HG03520 (cell line): ENCODE results near the gene ANO1.

Source experiments
- ATAC-seq: cut with Tn5 transposase; IDR thresholded peaks from one replicate; pipeline ENCODE4 v1.9.1; 2021; ENCODE audit warnings: mild to moderate bottlenecking, moderate library complexity; ENCODE audit not compliant: unreplicated experiment

ANO1 gene

GRCh38 chr11:70072461-70072860 is 5.7 kb upstream of the ANO1 start:
- no peak for ATAC-seq

- no peak for ATAC-seq
These were observed 5.0 kb upstream of the ANO1 start for GRCh38 chr11:70072861-70073755.

DNA sequence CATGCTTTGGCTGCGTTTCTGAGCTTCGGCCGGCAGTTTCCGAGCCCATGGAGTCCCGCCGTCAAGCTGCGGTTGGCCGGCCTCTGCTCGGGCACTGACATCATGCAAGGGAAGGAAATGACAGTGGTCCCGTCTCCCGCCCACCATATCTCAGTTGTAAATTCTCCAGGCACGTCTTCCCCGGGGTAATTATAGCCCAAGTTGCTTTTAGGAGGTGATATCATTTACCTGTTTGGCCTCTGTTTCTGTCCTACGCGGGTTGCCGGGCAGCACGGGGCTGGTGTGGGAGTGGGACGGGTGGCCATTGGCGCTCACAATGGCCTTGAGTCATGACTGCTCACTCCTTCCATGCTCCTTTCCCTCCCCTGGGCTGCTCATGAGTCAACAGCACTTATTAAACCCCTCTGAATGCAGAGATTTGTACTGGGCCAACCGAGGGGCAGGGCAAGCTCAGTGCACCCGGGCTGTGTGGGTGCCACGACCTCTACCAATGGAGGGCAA is 4.2 kb upstream of the ANO1 start:
- no peak for ATAC-seq

GRCh38 chr11:70074746-70075145 is 3.4 kb upstream of the ANO1 start:
- ATAC-seq, result no peak

DNA sequence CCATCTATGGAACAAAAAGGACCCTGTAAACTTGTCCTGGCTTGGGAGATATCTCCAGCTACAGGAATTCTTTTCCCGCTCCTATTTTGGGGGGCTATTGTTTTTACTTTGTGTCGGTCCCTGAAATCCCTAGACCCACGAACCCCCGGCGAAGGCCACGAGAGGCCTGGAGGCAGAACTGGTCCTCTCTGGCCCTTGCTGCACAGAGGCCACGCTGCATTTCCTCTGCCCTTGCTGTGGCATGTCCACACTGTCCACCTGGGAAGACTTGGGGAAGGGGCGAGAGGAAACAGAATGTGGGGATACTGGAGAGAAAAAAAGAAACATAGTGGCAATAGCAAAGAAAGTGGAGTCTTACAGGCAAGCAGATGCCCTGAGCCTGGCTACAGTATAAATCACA is 2.3 kb upstream of the ANO1 start:
- no peak for ATAC-seq

GRCh38 chr11:70076461-70076931 is 1.6 kb upstream of the ANO1 start:
- ATAC-seq, result no peak

GRCh38 chr11:70077411-70078094 is 564 bp upstream of the ANO1 start:
- ATAC-seq, result no peak

GRCh38 chr11:70078781-70079616 is 882 bp downstream of the ANO1 start:
- ATAC-seq, result no peak

GRCh38 chr11:70079691-70080090 is 1.6 kb downstream of the ANO1 start:
- ATAC-seq, result no peak

DNA sequence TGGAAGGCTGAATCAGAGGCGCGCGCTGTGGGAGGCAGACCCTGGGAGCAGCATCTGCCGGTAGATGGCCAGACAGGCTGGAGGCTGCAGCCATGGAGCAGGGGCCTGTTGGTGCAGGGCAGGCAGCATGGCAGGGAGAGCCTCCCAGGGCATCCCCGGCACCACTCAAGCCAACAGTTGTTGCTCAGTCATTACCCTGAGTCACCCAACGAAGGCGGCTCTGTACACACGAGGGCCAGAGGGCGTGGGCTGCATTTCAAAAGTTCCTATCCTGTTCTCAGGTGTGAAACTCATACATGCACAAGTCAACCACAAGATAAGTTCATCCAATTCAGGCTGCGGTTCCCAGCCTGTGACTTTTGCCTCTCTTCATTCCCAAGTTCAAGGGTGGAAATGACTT is 2.6 kb downstream of the ANO1 start:
- no peak for ATAC-seq

DNA sequence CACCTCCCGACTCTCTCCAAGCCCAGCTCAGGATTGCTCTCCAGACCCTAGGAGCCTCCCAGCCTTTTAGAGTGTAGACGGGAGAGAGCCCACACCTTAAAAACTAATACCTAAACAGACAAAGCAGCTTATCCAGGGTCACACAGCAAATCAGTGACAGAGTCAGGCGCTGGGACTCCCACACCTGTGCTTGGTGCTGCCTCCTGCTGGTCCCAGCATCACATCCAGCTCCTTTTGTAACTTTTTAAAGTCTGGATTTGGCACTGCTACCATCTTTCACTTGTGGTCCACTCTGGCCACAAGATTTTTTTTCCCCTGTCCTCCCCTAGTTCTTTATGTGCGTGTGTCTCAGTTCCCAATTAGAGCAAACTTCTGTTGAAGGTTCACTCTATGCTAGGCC is 4.7 kb downstream of the ANO1 start:
- ATAC-seq, result no peak

- no peak for ATAC-seq
These were observed 6.2 kb downstream of the ANO1 start for GRCh38 chr11:70084046-70084984.

DNA sequence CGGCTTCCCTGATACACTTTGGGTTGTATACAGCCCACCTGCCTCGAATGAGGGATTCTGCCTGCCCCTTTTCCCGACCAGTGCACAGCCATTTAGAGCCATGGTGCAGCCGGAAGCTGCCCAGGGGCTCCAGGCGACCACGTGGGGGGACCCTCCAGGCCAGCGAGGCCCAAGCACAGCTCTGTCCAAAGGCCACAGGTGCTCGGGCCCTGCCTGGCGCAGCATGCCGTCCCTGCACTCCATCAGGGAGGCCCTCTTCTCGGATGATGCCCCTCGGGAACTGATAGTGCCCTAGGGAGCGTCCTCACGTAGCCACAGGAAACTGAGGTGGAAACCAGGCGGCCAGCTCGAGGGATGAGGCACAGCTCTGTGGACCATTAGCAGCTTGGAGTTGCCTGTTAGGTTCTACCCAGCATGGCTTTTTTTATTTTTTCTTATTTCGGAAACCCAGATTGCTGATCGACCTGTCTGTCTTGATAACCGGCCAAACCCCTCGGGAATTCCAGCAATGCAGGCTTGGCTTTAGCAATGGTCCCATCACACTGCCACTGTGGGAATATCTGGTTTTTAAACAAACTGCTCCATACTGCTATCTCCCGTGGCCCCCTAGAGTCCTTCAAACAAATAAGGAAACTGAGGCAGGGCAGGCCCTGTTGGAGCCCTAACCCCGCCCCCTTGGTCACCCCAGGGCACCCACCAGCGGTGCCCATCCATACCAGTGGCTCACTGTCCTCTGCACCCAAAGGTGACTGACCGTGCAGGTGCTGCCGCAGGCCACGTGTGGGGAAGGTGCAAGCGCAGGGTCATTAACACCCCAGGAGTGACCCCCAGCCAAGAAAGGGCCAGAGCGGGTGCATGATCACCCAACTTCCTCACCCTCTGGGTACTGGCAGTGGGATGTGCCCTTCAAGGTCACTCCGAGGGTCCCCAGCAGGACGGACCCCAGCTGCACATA is 8.0 kb downstream of the ANO1 start:
- no peak for ATAC-seq

DNA sequence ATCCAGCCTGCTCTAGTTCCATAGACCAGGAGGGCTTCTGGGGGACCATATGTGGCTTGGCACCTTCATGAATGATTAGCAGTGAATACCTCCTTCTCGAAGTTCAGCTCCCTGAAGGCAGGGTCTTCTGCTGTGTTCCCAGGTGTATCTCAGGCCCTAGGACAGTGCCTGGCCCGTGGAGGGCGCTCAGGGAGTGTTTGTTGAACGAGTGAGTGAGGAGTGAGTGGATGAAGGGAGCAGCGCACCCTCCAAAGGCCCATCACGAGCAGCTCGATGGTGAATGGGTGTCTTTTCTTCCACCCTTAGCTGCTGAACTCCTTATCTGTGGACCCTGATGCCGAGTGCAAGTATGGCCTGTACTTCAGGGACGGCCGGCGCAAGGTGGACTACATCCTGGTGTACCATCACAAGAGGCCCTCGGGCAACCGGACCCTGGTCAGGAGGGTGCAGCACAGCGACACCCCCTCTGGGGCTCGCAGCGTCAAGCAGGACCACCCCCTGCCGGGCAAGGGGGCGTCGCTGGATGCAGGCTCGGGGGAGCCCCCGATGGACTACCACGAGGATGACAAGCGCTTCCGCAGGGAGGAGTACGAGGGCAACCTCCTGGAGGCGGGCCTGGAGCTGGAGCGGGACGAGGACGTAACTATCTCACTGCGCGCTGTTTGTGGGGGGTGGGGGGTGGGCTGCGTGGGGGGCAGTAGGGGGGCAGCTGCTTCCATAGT is 9.5 kb downstream of the ANO1 start:
- ATAC-seq, result no peak

DNA sequence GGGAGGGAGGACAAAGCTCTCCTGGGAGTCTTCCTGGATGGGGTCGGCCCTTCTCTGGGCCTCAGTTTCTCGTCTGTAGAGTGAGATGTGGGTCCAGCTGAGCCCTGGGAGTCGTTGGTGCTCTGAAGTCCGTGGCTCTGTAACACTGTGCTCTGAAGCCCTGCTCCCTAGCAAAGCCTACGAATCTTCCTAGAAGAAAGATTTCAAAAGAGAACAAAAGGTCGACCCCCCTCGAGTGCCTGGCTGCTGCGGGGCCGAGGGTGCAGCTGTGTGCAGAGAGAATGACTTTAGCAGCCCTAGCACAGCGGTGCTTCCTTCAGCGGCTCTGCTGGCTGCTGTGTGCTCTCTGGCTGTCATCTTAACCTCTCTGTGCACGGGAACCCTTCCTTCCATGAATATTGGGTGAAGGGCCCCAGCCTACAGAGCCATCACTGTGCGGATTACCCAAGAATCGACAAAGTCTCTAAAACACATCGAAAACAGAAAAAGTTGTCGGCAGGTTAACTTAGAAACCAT is 10.7 kb downstream of the ANO1 start:
- no peak for ATAC-seq

- ATAC-seq, result no peak
These were observed 11.5 kb downstream of the ANO1 start for GRCh38 chr11:70089631-70090030.

DNA sequence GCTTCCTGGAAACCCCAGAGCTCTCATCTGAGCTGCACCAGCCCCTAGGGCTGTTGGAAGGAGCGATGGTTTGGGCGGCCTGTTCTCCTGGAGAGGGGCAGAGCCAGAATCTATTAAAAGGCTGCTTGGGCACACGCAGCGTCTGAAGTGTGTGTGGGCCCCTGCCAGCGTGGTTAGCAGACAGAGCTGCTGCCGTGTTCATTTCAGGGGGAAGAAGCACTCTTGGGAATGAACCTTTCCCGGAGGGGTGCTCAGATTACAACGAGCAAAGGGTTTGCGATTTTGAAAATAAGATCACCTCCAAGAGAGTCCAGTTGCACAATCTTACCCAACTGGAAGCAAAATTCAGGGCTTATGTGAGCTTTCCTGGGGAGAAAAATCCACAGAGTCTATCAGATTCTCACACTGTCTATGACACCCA is 12.9 kb downstream of the ANO1 start:
- ATAC-seq, result no peak

DNA sequence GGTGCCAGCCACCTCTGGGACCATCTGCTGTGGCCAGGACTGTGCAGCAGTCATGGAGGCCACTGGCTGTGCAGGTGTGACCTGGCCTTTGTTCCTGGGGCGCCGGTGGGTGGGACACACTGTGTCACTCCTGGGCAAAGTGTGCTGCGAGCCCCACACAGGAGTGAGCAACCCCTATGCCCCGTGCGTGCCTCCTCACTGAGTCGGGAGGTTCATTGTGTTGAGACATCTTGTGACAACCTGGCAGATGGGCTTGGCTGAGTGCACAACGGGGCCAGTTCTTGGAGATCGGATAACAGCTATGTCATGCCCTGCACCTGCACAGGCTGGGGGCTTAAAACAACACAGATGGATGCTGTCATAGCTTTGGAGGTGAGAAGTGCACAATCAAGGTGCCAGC is 13.5 kb downstream of the ANO1 start:
- ATAC-seq, result no peak
